Spleen (tissue), 11 donors: Measurements from ENCODE around the gene DUSP23. TPM values are rescaled to one million over a fixed set of nuclear protein-coding genes. Genes with fewer than 3 reads are reported as not detected.

ENCODE experiments used
- DNase-seq: peaks from one replicate; pipeline ENCODE4 v3.0.0-alpha.2; 2020
- H3K27ac ChIP-seq, 8 donors: fragments of 200-600 bp; sonication (generic) in 7 of 8; 1 replicate in 4 of 8; 2 replicates in 4 of 8; pipeline versions ENCODE4 v1.5.0 to v1.8.0; 2016 to 2021; ENCODE audit warnings: inconsistent platforms in 4 of 8, mild to moderate bottlenecking in 4 of 8, moderate library complexity in 1 of 8
- H3K27me3 ChIP-seq, 7 donors: fragments of 200-600 bp; sonication (generic) in 6 of 7; replicated peaks in 1 of 7; 1 replicate in 4 of 7; 2 replicates in 3 of 7; pipeline versions ENCODE4 v1.5.0 to v1.8.0; 2016 to 2021; ENCODE audit warnings: inconsistent platforms in 3 of 7, mild to moderate bottlenecking in 1 of 7
- H3K36me3 ChIP-seq, 6 donors: fragments of 200-600 bp; sonication (generic) in 5 of 6; 1 replicate in 4 of 6; 2 replicates in 2 of 6; pipeline versions ENCODE4 v1.5.0 to v1.8.0; 2016 to 2021; ENCODE audit warnings: inconsistent platforms in 2 of 6
- H3K4me1 ChIP-seq, 6 donors: fragments of 200-600 bp; sonication (generic) in 5 of 6; 1 replicate in 3 of 6; 2 replicates in 3 of 6; pipeline versions ENCODE4 v1.5.0 to v1.8.0; 2016 to 2021; ENCODE audit warnings: inconsistent platforms in 3 of 6
- H3K4me3 ChIP-seq, 8 donors: fragments of 200-600 bp; sonication (generic) in 7 of 8; 1 replicate in 4 of 8; 2 replicates in 4 of 8; pipeline versions ENCODE4 v1.5.0 to v1.8.0; 2016 to 2021; ENCODE audit warnings: inconsistent platforms in 4 of 8, mild to moderate bottlenecking in 4 of 8, moderate library complexity in 2 of 8
- H3K9me3 ChIP-seq, 8 donors: fragments of 200-600 bp; sonication (generic) in 7 of 8; 1 replicate in 4 of 8; 2 replicates in 4 of 8; pipeline versions ENCODE4 v1.5.0 to v1.8.0; 2016 to 2021; ENCODE audit warnings: inconsistent platforms in 4 of 8
- CTCF ChIP-seq, 11 experiments: fragments of 200-600 bp in 7 of 11; fragments of 450-650 bp in 4 of 11; sonication (generic) in 4 of 11; IDR thresholded peaks in 8 of 11; conservative IDR thresholded peaks in 3 of 11; 1 replicate in 7 of 11; 2 replicates in 4 of 11; pipeline versions ENCODE4 v1.4.0 to v1.8.0; 2016 to 2021; ENCODE audit warnings: antibody characterized with exemption in 11 of 11, inconsistent platforms in 4 of 11, mild to moderate bottlenecking in 1 of 11
- POLR2A ChIP-seq, 3 donors: fragments of 450-650 bp; IDR thresholded peaks; one replicate each; pipeline ENCODE4 v1.5.1; 2017; ENCODE audit warnings: antibody characterized with exemption in 3 of 3, mild to moderate bottlenecking in 1 of 3
- POLR2AphosphoS5 ChIP-seq, 3 donors: sonication (generic); formaldehyde crosslinking; IDR thresholded peaks; one replicate each; pipeline ENCODE4 v1.5.1; 2017; ENCODE audit warnings: antibody characterized with exemption in 3 of 3
- WGBS, 5 donors: extraction: QIAGEN DNeasy Blood & Tissue Kit in 3 of 5; methylation state at CpG; one replicate each; pipeline versions ENCODE4 v1.1.5 to v1.1.7; 2013 to 2018; 5-methylcytosine and 5-hydroxymethylcytosine counted together
- intact Hi-C: fragments of 100-400 bp; cut with DNase I; formaldehyde crosslinking; loops from one replicate; pipeline ENCODE4 v1.15.0; 2023; ENCODE audit warnings: low total_unique reads
- polyA plus RNA-seq, 3 donors: library from polyadenylated mRNA; stranded (reverse); fragments of 200-250 nt; gene quantifications; one replicate each; pipeline ENCODE4 v1.2.1, GENCODE V29; 2013
- total RNA-seq, 7 donors: library from RNA; depleted of rRNA in 3 of 7; stranded (reverse); fragments of >200 nt in 3 of 7; fragmentation: NEBNext Ultra II Directional in 4 of 7; extraction: Animal tissue kit (Norgen Biotek cat#: 25700) in 4 of 7; gene quantifications; one replicate each; pipeline versions ENCODE4 v1.1.0 to v1.2.1, GENCODE V29; 2016 to 2021
- donor health status: healthy with polysubstance abuse.
- donor health status: DM: no; HTN: no; CAD: no; lungs with moderate emphysema.
- donor health status: DM: no; HTN: no; CAD: no.
- donor health status: Bipolar disorder and iron deficiency.
- donor health status: healthy.
- donor health status: DM: no; HTN: no; CAD: no.
- donor health status: DM: yes; HTN: yes; CAD: no.

Gene DUSP23
- total and polyA plus RNA-seq, 10 donors = 23.1 to 76.3 (median 51.7) TPM

GRCh38 chr1:159817276-159818041 lies 36.7 kb downstream of the DUSP23 start:
- no peaks in the 10 kb centered on the region for H3K27me3 ChIP-seq
- H3K4me3 ChIP-seq = no peak overlapping the region
- WGBS, 5 donors = 85 to 92% (median 87%) methylated on average over 11 of the region's 11 CpGs
- H3K4me1 ChIP-seq = no peaks in the 10 kb centered on the region
- H3K9me3 ChIP-seq = no peaks in the 10 kb centered on the region
- intact Hi-C loops = no loop called here
- DNase-seq = no peak
- no peak overlapping the region for H3K27ac ChIP-seq
- no peaks in the 10 kb centered on the region for H3K36me3 ChIP-seq
- TF ChIP-seq POLR2A (IDR thresholded peaks at IDR 0.05) (no peak), POLR2AphosphoS5 (IDR thresholded peaks at IDR 0.05) (no peak), CTCF (IDR thresholded peaks at IDR 0.05 in 8 of 11, conservative IDR thresholded peaks at IDR 0.05 in 3 of 11) (no peak)

- TF ChIP-seq CTCF (IDR thresholded peaks at IDR 0.05 in 8 of 11, conservative IDR thresholded peaks at IDR 0.05 in 3 of 11) (no peak), POLR2A (IDR thresholded peaks at IDR 0.05) (no peak), POLR2AphosphoS5 (IDR thresholded peaks at IDR 0.05) (no peak)
- 51 to 90% (median 74%) methylated on average over 9 of the region's 9 CpGs for WGBS, 5 donors
Measured at GRCh38 chr1:159821171-159821867, 40.6 kb downstream of the DUSP23 start.

GRCh38 chr1:159823406-159823805 lies 42.6 kb downstream of the DUSP23 start:
- Histone ChIP-seq H3K4me3 (no peak overlapping the region), H3K9me3 (no peaks in the 10 kb centered on the region), H3K27ac (no peak overlapping the region), H3K27me3 (no peaks in the 10 kb centered on the region), H3K36me3 (no peaks in the 10 kb centered on the region), H3K4me1 (peaks cover 8 to 53% (median 37%) of the 10 kb centered on the region in 6 donors)
- WGBS, 5 donors = 73 to 87% (median 84%) methylated on average over 5 to 7 of the region's 7 CpGs
- no peak for DNase-seq
- TF ChIP-seq POLR2A (IDR thresholded peaks at IDR 0.05) = no peak
- no peak for TF ChIP-seq CTCF (IDR thresholded peaks at IDR 0.05 in 8 of 11, conservative IDR thresholded peaks at IDR 0.05 in 3 of 11)
- TF ChIP-seq POLR2AphosphoS5 (IDR thresholded peaks at IDR 0.05) = no peak
- intact Hi-C loops = no loop called here

More at GRCh38 chr1:159821171-159821867, 40.6 kb downstream of the DUSP23 start:
- no peaks in the 10 kb centered on the region for H3K36me3 ChIP-seq
- peaks cover 2 to 32% (median 17%) of the 10 kb centered on the region in 6 donors for H3K4me1 ChIP-seq
- DNase-seq = no peak
- H3K27me3 ChIP-seq = no peaks in the 10 kb centered on the region
- H3K4me3 ChIP-seq = no peak overlapping the region
- intact Hi-C loops = no loop called here
- no peak overlapping the region for H3K27ac ChIP-seq
- no peaks in the 10 kb centered on the region for H3K9me3 ChIP-seq

GRCh38 chr1:159825564-159825963 lies 44.8 kb downstream of the DUSP23 start:
- H3K4me1 ChIP-seq = peaks cover 15 to 74% (median 55%) of the 10 kb centered on the region in 6 donors
- intact Hi-C loops = no loop called here

More at GRCh38 chr1:159825564-159825963, 44.8 kb downstream of the DUSP23 start:
- no peak for DNase-seq
- Histone ChIP-seq H3K27me3 (no peaks in the 10 kb centered on the region), H3K4me3 (peak overlapping the region in 2 of 8 donors; percentile 0 to 56), H3K27ac (peak overlapping the region in 5 of 8 donors; percentile 61 to 78 (median 72)), H3K9me3 (no peaks in the 10 kb centered on the region), H3K36me3 (no peaks in the 10 kb centered on the region)
- WGBS, 5 donors = 55 to 60% (median 58%) methylated on average over 3 of the region's 3 CpGs
- TF ChIP-seq CTCF (IDR thresholded peaks at IDR 0.05 in 8 of 11, conservative IDR thresholded peaks at IDR 0.05 in 3 of 11) (no peak), POLR2AphosphoS5 (IDR thresholded peaks at IDR 0.05) (no peak), POLR2A (IDR thresholded peaks at IDR 0.05) (no peak)
